GM12875 (cell line): Measurements from ENCODE around the gene FERMT3.
A peak's percentile ranks its signal among the peaks of the same experiment; 100 is the strongest.

Source experiments
- H3K4me3 ChIP-seq: one replicate; pipeline ENCODE4 v1.5.1; 2011; ENCODE audit warnings: low read depth, low read length, control low read depth
- CTCF ChIP-seq: IDR thresholded peaks from 2 replicates; pipeline ENCODE4 v1.5.1; 2011; ENCODE audit warnings: low read depth, mild to moderate bottlenecking, control low read depth, inconsistent platforms, low read length, moderate library complexity, borderline replicate concordance; ENCODE audit not compliant: insufficient read depth

The FERMT3 gene

GRCh38 chr11:64180891-64181290, 25.6 kb upstream of the FERMT3 start:
- no peak overlapping the region for H3K4me3 ChIP-seq
- no peak for TF ChIP-seq CTCF

GRCh38 chr11:64181506-64182411, 24.8 kb upstream of the FERMT3 start:
- H3K4me3 ChIP-seq: no peak overlapping the region

GRCh38 chr11:64183890-64184289, 22.6 kb upstream of the FERMT3 start:
- H3K4me3 ChIP-seq: no peak overlapping the region

More at GRCh38 chr11:64181506-64182411, 24.8 kb upstream of the FERMT3 start:
- TF ChIP-seq CTCF: no peak

GRCh38 chr11:64185175-64185692, 21.3 kb upstream of the FERMT3 start:
- TF ChIP-seq CTCF: no peak
- H3K4me3 ChIP-seq: peak overlapping the region; percentile 81

More at GRCh38 chr11:64183890-64184289, 22.6 kb upstream of the FERMT3 start:
- TF ChIP-seq CTCF: no peak

- peak within 1 kb of the TSS; percentile 81 for H3K4me3 ChIP-seq
Measured at GRCh38 chr11:64185693-64186491, 20.6 kb upstream of the FERMT3 start, which contains the start of gene STIP1. Gene STIP1 (plus strand): TSS chr11:64186171. CDS start chr11:64186262, 91 bp downstream.

GRCh38 chr11:64186492-64187165, 19.9 kb upstream of the FERMT3 start:
- no peak for TF ChIP-seq CTCF

More at GRCh38 chr11:64185693-64186491, 20.6 kb upstream of the FERMT3 start, which contains the start of gene STIP1:
- TF ChIP-seq CTCF: peak; percentile 53

More at GRCh38 chr11:64186492-64187165, 19.9 kb upstream of the FERMT3 start:
- no peak overlapping the region for H3K4me3 ChIP-seq
